ENCODE measurements around the gene MLYCD. TPM values are rescaled to one million over a fixed set of nuclear protein-coding genes. Genes with fewer than 3 reads are reported as not detected.
"Not testable (repeated sequence)": the region's sequence is repeated elsewhere in the genome, so short reads cannot be mapped to it uniquely, and the experiment has no call there.

Gene MLYCD
- total RNA-seq, 4 donors from 2014 or later, result 2.7 to 8.6 (median 2.9) TPM

DNA sequence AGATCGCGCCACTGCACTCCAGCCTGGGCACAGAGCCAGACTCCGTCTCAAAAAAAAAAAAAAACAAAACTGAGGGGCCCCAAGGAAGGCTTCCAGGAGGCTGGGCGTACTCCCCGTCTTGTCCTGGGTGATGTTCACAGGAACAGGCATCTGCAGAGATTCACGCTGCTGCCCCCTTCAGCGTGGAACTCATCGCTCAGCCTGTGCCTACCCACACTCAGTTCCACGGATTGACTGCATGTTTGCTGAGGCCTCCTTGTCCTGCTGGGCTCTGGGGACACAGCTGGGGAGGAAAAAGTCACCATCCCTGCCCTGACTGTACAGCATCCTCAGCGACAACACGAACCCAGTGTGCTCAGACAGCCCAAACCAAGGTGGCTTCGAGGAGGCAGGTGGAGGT, 41.2 kb downstream of the MLYCD start:
- Histone ChIP-seq H3K27me3 (peaks cover 0 to 4% (median 0%) of the 10 kb centered on the region in 4 donors), H3K9me3 (no peaks in the 10 kb centered on the region), H3K27ac (no peak overlapping the region), H3K4me1 (peaks cover 0 to 19% (median 9%) of the 10 kb centered on the region in 3 donors), H3K36me3 (no peaks in the 10 kb centered on the region), H3K4me3 (no peak overlapping the region)
- 61 to 81% methylated on average over 6 to 7 of the region's 12 CpGs for WGBS, 2 donors
- intact Hi-C loops (cut with DNase I), result no loop called here
- DNase-seq, result no peak
- TF ChIP-seq, protein P1, sequence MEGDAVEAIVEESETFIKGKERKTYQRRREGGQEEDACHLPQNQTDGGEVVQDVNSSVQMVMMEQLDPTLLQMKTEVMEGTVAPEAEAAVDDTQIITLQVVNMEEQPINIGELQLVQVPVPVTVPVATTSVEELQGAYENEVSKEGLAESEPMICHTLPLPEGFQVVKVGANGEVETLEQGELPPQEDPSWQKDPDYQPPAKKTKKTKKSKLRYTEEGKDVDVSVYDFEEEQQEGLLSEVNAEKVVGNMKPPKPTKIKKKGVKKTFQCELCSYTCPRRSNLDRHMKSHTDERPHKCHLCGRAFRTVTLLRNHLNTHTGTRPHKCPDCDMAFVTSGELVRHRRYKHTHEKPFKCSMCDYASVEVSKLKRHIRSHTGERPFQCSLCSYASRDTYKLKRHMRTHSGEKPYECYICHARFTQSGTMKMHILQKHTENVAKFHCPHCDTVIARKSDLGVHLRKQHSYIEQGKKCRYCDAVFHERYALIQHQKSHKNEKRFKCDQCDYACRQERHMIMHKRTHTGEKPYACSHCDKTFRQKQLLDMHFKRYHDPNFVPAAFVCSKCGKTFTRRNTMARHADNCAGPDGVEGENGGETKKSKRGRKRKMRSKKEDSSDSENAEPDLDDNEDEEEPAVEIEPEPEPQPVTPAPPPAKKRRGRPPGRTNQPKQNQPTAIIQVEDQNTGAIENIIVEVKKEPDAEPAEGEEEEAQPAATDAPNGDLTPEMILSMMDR (IDR thresholded peaks at IDR 0.05), result no peak
- TF ChIP-seq POLR2A (IDR thresholded peaks at IDR 0.05), result no peak

DNA sequence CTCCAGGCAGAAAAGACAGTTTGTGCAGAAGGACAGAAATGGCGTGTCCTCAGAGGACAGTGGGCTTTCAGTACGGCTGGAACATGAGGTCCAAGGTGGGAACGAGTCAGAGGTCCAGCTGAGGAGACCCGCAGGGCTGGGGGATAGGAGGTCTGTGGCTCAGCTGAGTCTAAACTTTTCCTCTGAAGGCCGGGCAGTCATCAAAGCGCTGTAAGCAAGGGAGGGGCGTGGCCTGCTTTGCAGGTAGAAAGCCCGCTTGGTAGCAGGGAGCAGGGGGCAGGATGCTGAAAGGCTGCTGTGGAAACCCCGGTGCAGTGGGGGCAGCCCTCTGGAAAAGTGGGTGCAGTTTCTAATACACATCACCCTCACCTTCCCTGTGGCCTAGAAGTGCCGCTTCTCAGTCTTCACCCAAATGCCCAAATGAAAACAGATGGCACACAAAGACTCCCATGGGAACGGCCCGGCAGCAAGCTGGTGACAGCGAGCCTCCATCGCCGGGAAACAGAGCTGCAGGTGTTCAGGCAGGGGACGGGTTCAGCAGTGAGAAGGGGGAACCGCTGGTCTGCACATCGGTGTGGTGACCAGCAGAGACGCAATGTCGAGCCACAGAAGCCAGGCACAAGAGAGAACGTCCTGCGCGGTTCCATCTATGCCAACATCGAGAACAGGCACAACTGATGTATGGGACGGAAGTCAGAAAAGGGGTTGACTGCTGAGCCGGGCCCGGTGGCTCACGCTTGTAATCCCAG, 41.9 kb downstream of the MLYCD start:
- H3K9me3 ChIP-seq, result no peaks in the 10 kb centered on the region
- H3K4me1 ChIP-seq, result peaks cover 0 to 14% (median 4%) of the 10 kb centered on the region in 3 donors
- no peaks in the 10 kb centered on the region for H3K36me3 ChIP-seq
- no peak for DNase-seq
- H3K27me3 ChIP-seq, result no peaks in the 10 kb centered on the region
- no peak overlapping the region for H3K27ac ChIP-seq
- TF ChIP-seq, protein P1 (IDR thresholded peaks at IDR 0.05), result no peak
- no peak for TF ChIP-seq POLR2A (IDR thresholded peaks at IDR 0.05)
- WGBS, 2 donors, result 85 to 87% methylated on average over 13 to 26 of the region's 28 CpGs
- intact Hi-C loops (cut with DNase I), result no loop called here
- H3K4me3 ChIP-seq, result no peak overlapping the region

DNA sequence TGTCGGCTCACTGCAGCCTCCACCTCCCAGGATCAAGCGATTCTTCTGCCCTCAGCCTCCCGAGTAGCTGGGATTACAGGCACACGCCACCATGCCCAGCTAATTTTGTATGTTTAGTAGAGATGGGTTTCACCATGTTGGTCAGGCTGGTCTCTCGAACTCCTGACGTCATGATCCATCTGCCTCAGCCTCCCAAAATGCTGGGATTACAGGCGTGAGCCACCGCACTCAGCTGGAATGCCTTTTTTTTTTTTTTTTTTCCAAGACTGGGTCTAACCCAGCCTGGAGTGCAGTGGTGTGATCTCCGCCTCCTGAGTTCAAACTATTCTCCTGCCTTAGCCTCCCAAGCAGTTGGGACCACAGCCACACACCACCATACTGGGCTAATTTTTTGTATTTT, 42.6 kb downstream of the MLYCD start:
- H3K27ac ChIP-seq; H3K36me3 ChIP-seq; H3K4me1 ChIP-seq; H3K4me3 ChIP-seq; intact Hi-C loops (cut with DNase I); DNase-seq; H3K27me3 ChIP-seq; H3K9me3 ChIP-seq: not testable (repeated sequence)
- 75 to 79% methylated on average over 4 to 7 of the region's 9 CpGs for whole genome bisulfite sequencing, 2 donors

DNA sequence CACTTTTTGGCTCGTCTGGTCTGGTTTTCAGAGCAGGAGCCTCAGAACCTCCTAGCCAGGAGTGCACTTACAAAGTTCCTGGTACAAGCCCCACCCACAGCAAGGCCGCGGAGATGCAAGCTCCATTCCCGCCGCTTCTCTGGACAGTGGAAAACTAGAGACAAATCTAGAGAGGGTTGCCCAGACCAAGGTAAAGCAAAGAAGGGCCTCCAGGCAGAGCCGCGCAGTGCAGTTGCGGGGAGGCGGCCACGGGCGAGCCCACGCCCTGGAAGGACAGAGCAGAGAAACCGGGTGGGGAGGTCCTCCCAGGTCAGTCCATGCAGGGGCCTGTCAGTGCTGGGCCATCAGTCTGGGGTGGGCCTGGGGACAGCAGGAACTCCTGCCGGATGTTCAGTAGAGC, 43.2 kb downstream of the MLYCD start:
- DNase-seq, result no peak
- intact Hi-C loops (cut with DNase I), result no loop called here
- Histone ChIP-seq H3K27ac (no peak overlapping the region), H3K9me3 (no peaks in the 10 kb centered on the region), H3K36me3 (no peaks in the 10 kb centered on the region), H3K27me3 (no peaks in the 10 kb centered on the region), H3K4me3 (no peak overlapping the region), H3K4me1 (peaks cover 0 to 10% (median 0%) of the 10 kb centered on the region in 3 donors)
- TF ChIP-seq, protein P1 (IDR thresholded peaks at IDR 0.05), result no peak
- TF ChIP-seq POLR2A (IDR thresholded peaks at IDR 0.05), result no peak
- WGBS, 2 donors, result 79 to 90% methylated on average over 2 to 10 of the region's 14 CpGs

GRCh38 chr16:83942815-83943515, 44.0 kb downstream of the MLYCD start:
- DNase-seq, result no peak
- no peaks in the 10 kb centered on the region for H3K36me3 ChIP-seq
- no peaks in the 10 kb centered on the region for H3K27me3 ChIP-seq
- peaks cover 0 to 15% (median 0%) of the 10 kb centered on the region in 3 donors for H3K4me1 ChIP-seq
- H3K9me3 ChIP-seq, result no peaks in the 10 kb centered on the region
- H3K27ac ChIP-seq, result no peak overlapping the region
- no peak for TF ChIP-seq POLR2A (IDR thresholded peaks at IDR 0.05)
- TF ChIP-seq, protein P1 (IDR thresholded peaks at IDR 0.05), result no peak
- intact Hi-C loops (cut with DNase I), result no loop called here
- H3K4me3 ChIP-seq, result no peak overlapping the region
- WGBS, 2 donors, result 78 to 79% methylated on average over 5 to 11 of the region's 11 CpGs
